MG63 (cell line): Measurements from ENCODE around the gene TASP1. TPM values are rescaled to one million over a fixed set of nuclear protein-coding genes. Genes with fewer than 3 reads are reported as not detected.

Experiments used
- DNase-seq: peaks from one replicate; pipeline ENCODE4 v3.0.0-alpha.2; 2020
- H3K27me3 ChIP-seq: fragments of 250-450 bp; sonication (Bioruptor Pico); 2 replicates; pipeline ENCODE4 v1.5.1; 2020; ENCODE audit warnings: mild to moderate bottlenecking, moderate library complexity
- H3K36me3 ChIP-seq: fragments of 250-450 bp; sonication (Bioruptor Pico); 2 replicates; pipeline ENCODE4 v1.5.1; 2020; ENCODE audit warnings: mild to moderate bottlenecking, moderate library complexity
- H3K4me3 ChIP-seq: fragments of 250-450 bp; sonication (Bioruptor Pico); 2 replicates; pipeline ENCODE4 v1.5.1; 2020; ENCODE audit warnings: mild to moderate bottlenecking, moderate library complexity
- H3K9me3 ChIP-seq: fragments of 250-450 bp; sonication (Bioruptor Pico); 2 replicates; pipeline ENCODE4 v1.5.1; 2020; ENCODE audit warnings: mild to moderate bottlenecking, moderate library complexity
- total RNA-seq: library from RNA; depleted of rRNA; stranded (reverse); fragments of >200 nt; shearing (Covaris generic); gene quantifications from 2 replicates; pipeline ENCODE4 v1.2.3, GENCODE V29; 2014; ENCODE audit warnings: low replicate concordance

TASP1 gene
- total RNA-seq, 1 experiment from 2014 or later = 8.3 TPM

GRCh38 chr20:13447385-13448180 is 191.1 kb downstream of the TASP1 start:
- Histone ChIP-seq H3K4me3 (no peak overlapping the region), H3K36me3 (peaks cover 2% of the 10 kb centered on the region; the same call in 1 of the 2 replicates), H3K27me3 (no peaks in the 10 kb centered on the region), H3K9me3 (no peaks in the 10 kb centered on the region)
- DNase-seq = no peak

GRCh38 chr20:13443690-13444089 is 195.0 kb downstream of the TASP1 start:
- Histone ChIP-seq H3K4me3 (no peak overlapping the region), H3K27me3 (no peaks in the 10 kb centered on the region), H3K36me3 (no peaks in the 10 kb centered on the region), H3K9me3 (peaks cover 4% of the 10 kb centered on the region; the same call in 1 of the 2 replicates)
- no peak for DNase-seq

- H3K36me3 ChIP-seq = no peaks in the 10 kb centered on the region
- no peak overlapping the region for H3K4me3 ChIP-seq
- no peaks in the 10 kb centered on the region for H3K27me3 ChIP-seq
- no peak for DNase-seq
- H3K9me3 ChIP-seq = peaks cover 4% of the 10 kb centered on the region; the same call in 1 of the 2 replicates
Observed at GRCh38 chr20:13442986-13443385, 195.7 kb downstream of the TASP1 start.

GRCh38 chr20:13441388-13441787 is 197.3 kb downstream of the TASP1 start:
- peaks cover 4% of the 10 kb centered on the region; the same call in 1 of the 2 replicates for H3K9me3 ChIP-seq

GRCh38 chr20:13436530-13436929 is 202.2 kb downstream of the TASP1 start:
- H3K27me3 ChIP-seq = no peaks in the 10 kb centered on the region
- H3K9me3 ChIP-seq = peaks cover 4% of the 10 kb centered on the region; the same call in 1 of the 2 replicates
- H3K4me3 ChIP-seq = no peak overlapping the region
- DNase-seq = no peak
- H3K36me3 ChIP-seq = no peaks in the 10 kb centered on the region

More at GRCh38 chr20:13441388-13441787, 197.3 kb downstream of the TASP1 start:
- H3K27me3 ChIP-seq = no peaks in the 10 kb centered on the region
- H3K36me3 ChIP-seq = no peaks in the 10 kb centered on the region
- H3K4me3 ChIP-seq = no peak overlapping the region
- no peak for DNase-seq

- no peak for DNase-seq
- no peaks in the 10 kb centered on the region for H3K9me3 ChIP-seq
- H3K4me3 ChIP-seq = no peak overlapping the region
- no peaks in the 10 kb centered on the region for H3K36me3 ChIP-seq
- no peaks in the 10 kb centered on the region for H3K27me3 ChIP-seq
Observed at GRCh38 chr20:13432126-13432525, 206.6 kb downstream of the TASP1 start.

- Histone ChIP-seq H3K36me3 (no peaks in the 10 kb centered on the region), H3K4me3 (no peak overlapping the region), H3K27me3 (no peaks in the 10 kb centered on the region), H3K9me3 (no peaks in the 10 kb centered on the region)
- no peak for DNase-seq
Observed at GRCh38 chr20:13430346-13431002, 208.3 kb downstream of the TASP1 start.

- no peaks in the 10 kb centered on the region for H3K9me3 ChIP-seq
- no peaks in the 10 kb centered on the region for H3K36me3 ChIP-seq
- DNase-seq = no peak
- H3K4me3 ChIP-seq = no peak overlapping the region
- H3K27me3 ChIP-seq = no peaks in the 10 kb centered on the region
Observed at GRCh38 chr20:13428684-13429083, 210.0 kb downstream of the TASP1 start.

GRCh38 chr20:13426870-13427269 is 211.9 kb downstream of the TASP1 start:
- H3K36me3 ChIP-seq = no peaks in the 10 kb centered on the region
- no peaks in the 10 kb centered on the region for H3K9me3 ChIP-seq
- DNase-seq = no peak
- no peaks in the 10 kb centered on the region for H3K27me3 ChIP-seq
- H3K4me3 ChIP-seq = no peak overlapping the region

- Histone ChIP-seq H3K9me3 (no peaks in the 10 kb centered on the region), H3K27me3 (no peaks in the 10 kb centered on the region), H3K4me3 (no peak overlapping the region), H3K36me3 (no peaks in the 10 kb centered on the region)
- DNase-seq = no peak
Observed at GRCh38 chr20:13425381-13426135, 213.2 kb downstream of the TASP1 start.

GRCh38 chr20:13424174-13424833 is 214.4 kb downstream of the TASP1 start:
- no peak for DNase-seq
- Histone ChIP-seq H3K36me3 (no peaks in the 10 kb centered on the region), H3K4me3 (no peak overlapping the region), H3K9me3 (no peaks in the 10 kb centered on the region), H3K27me3 (no peaks in the 10 kb centered on the region)

GRCh38 chr20:13423472-13424173 is 215.1 kb downstream of the TASP1 start:
- no peaks in the 10 kb centered on the region for H3K27me3 ChIP-seq
- no peaks in the 10 kb centered on the region for H3K9me3 ChIP-seq
- no peak for DNase-seq
- H3K4me3 ChIP-seq = no peak overlapping the region
- H3K36me3 ChIP-seq = no peaks in the 10 kb centered on the region

- H3K36me3 ChIP-seq = no peaks in the 10 kb centered on the region
Observed at GRCh38 chr20:13422637-13423036, 216.1 kb downstream of the TASP1 start.

GRCh38 chr20:13420625-13421024 is 218.1 kb downstream of the TASP1 start:
- Histone ChIP-seq H3K27me3 (no peaks in the 10 kb centered on the region), H3K9me3 (no peaks in the 10 kb centered on the region), H3K4me3 (no peak overlapping the region), H3K36me3 (no peaks in the 10 kb centered on the region; the same call in 1 of the 2 replicates)
- no peak for DNase-seq

More at GRCh38 chr20:13422637-13423036, 216.1 kb downstream of the TASP1 start:
- no peaks in the 10 kb centered on the region for H3K9me3 ChIP-seq
- H3K27me3 ChIP-seq = no peaks in the 10 kb centered on the region
- no peak for DNase-seq
- no peak overlapping the region for H3K4me3 ChIP-seq

- H3K27me3 ChIP-seq = no peaks in the 10 kb centered on the region
- H3K4me3 ChIP-seq = no peak overlapping the region
- no peak for DNase-seq
- no peaks in the 10 kb centered on the region for H3K9me3 ChIP-seq
- no peaks in the 10 kb centered on the region; the same call in 1 of the 2 replicates for H3K36me3 ChIP-seq
Observed at GRCh38 chr20:13419477-13419876, 219.3 kb downstream of the TASP1 start.
